ENCODE results near the gene PTGFR. TPM values are rescaled to one million over a fixed set of nuclear protein-coding genes. Genes with fewer than 3 reads are reported as not detected.

Gene PTGFR
- polyA plus RNA-seq, 3 donors: 0.43 to 0.88 TPM; not detected in 1

GRCh38 chr1:78577257-78578100, 86.7 kb downstream of the PTGFR start:
- Mint-ChIP-seq H3K36me3 (no peaks in the 10 kb centered on the region), H3K27me3 (ENCODE audit: low read depth in 3 of 3) (peaks cover 0 to 2% (median 0%) of the 10 kb centered on the region in 3 donors), H3K27ac (no peak overlapping the region), H3K9me3 (peaks cover 0 to 4% (median 0%) of the 10 kb centered on the region in 7 donors), H3K4me3 (no peak overlapping the region), H3K4me1 (no peaks in the 10 kb centered on the region)
- H3K4me1 ChIP-seq (ENCODE audit: control insufficient read depth in 1 of 2, insufficient read depth in 2 of 2, low read length in 2 of 2): no peaks in the 10 kb centered on the region
- no peaks in the 10 kb centered on the region for H3K9me3 ChIP-seq (replicated peaks in 1 of 2; ENCODE audit: control insufficient read depth in 1 of 2, insufficient read depth in 1 of 2, low read length in 2 of 2)
- no peak overlapping the region for H2AFZ ChIP-seq (ENCODE audit: insufficient read depth, low read depth, low read length, poor library complexity, severe bottlenecking)
- intact Hi-C loops (cut with micrococcal nuclease): no loop called here
- H3K9ac ChIP-seq (ENCODE audit: insufficient read depth, low read length, poor library complexity, severe bottlenecking): no peak overlapping the region
- no peaks in the 10 kb centered on the region for H3K79me2 ChIP-seq (ENCODE audit: insufficient read depth, low read length)
- H3K4me2 ChIP-seq (replicated peaks; ENCODE audit: extremely low read depth, low read length, poor library complexity, severe bottlenecking): no peak overlapping the region
- H3K27me3 ChIP-seq (ENCODE audit: control insufficient read depth in 2 of 2, insufficient read depth in 2 of 2, low read length in 2 of 2): no peaks in the 10 kb centered on the region
- no peaks in the 10 kb centered on the region for H4K20me1 ChIP-seq (ENCODE audit: insufficient read depth, low read length)
- no peak for DNase-seq
- TF ChIP-seq, protein P1, sequence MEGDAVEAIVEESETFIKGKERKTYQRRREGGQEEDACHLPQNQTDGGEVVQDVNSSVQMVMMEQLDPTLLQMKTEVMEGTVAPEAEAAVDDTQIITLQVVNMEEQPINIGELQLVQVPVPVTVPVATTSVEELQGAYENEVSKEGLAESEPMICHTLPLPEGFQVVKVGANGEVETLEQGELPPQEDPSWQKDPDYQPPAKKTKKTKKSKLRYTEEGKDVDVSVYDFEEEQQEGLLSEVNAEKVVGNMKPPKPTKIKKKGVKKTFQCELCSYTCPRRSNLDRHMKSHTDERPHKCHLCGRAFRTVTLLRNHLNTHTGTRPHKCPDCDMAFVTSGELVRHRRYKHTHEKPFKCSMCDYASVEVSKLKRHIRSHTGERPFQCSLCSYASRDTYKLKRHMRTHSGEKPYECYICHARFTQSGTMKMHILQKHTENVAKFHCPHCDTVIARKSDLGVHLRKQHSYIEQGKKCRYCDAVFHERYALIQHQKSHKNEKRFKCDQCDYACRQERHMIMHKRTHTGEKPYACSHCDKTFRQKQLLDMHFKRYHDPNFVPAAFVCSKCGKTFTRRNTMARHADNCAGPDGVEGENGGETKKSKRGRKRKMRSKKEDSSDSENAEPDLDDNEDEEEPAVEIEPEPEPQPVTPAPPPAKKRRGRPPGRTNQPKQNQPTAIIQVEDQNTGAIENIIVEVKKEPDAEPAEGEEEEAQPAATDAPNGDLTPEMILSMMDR (IDR thresholded peaks at IDR 0.05): no peak
- WGBS (ENCODE audit: insufficient coverage): 89% methylated on average over 3 of the region's 9 CpGs
- no peak overlapping the region for H3K27ac ChIP-seq (ENCODE audit: low read depth in 1 of 2, low read length in 2 of 2)
- H3K4me3 ChIP-seq (replicated peaks in 1 of 3; ENCODE audit: low read depth in 2 of 3, low read length in 3 of 3): no peak overlapping the region
- no peaks in the 10 kb centered on the region for H3K36me3 ChIP-seq (replicated peaks in 1 of 2; ENCODE audit: control insufficient read depth in 1 of 2, insufficient read depth in 2 of 2, low read length in 2 of 2)

- Mint-ChIP-seq H3K36me3 (no peaks in the 10 kb centered on the region), H3K4me1 (no peaks in the 10 kb centered on the region), H3K27me3 (ENCODE audit: low read depth in 3 of 3) (no peaks in the 10 kb centered on the region), H3K27ac (no peak overlapping the region), H3K9me3 (peaks cover 0 to 1% (median 0%) of the 10 kb centered on the region in 7 donors), H3K4me3 (no peak overlapping the region)
- TF ChIP-seq, protein P1 (IDR thresholded peaks at IDR 0.05): no peak
- no peak overlapping the region for H3K9ac ChIP-seq (ENCODE audit: insufficient read depth, low read length, poor library complexity, severe bottlenecking)
- H2AFZ ChIP-seq (ENCODE audit: insufficient read depth, low read depth, low read length, poor library complexity, severe bottlenecking): no peak overlapping the region
- H4K20me1 ChIP-seq (ENCODE audit: insufficient read depth, low read length): no peaks in the 10 kb centered on the region
- no peak for DNase-seq
- H3K4me2 ChIP-seq (replicated peaks; ENCODE audit: extremely low read depth, low read length, poor library complexity, severe bottlenecking): no peak overlapping the region
- no peaks in the 10 kb centered on the region for H3K9me3 ChIP-seq (replicated peaks in 1 of 2; ENCODE audit: control insufficient read depth in 1 of 2, insufficient read depth in 1 of 2, low read length in 2 of 2)
- no peak overlapping the region for H3K27ac ChIP-seq (ENCODE audit: low read depth in 1 of 2, low read length in 2 of 2)
- no peak overlapping the region for H3K4me3 ChIP-seq (replicated peaks in 1 of 3; ENCODE audit: low read depth in 2 of 3, low read length in 3 of 3)
- 80% methylated on average over 1 of the region's 1 CpG for WGBS (ENCODE audit: insufficient coverage)
- no peaks in the 10 kb centered on the region for H3K4me1 ChIP-seq (ENCODE audit: control insufficient read depth in 1 of 2, insufficient read depth in 2 of 2, low read length in 2 of 2)
- H3K27me3 ChIP-seq (ENCODE audit: control insufficient read depth in 2 of 2, insufficient read depth in 2 of 2, low read length in 2 of 2): no peaks in the 10 kb centered on the region
- no peaks in the 10 kb centered on the region for H3K36me3 ChIP-seq (replicated peaks in 1 of 2; ENCODE audit: control insufficient read depth in 1 of 2, insufficient read depth in 2 of 2, low read length in 2 of 2)
- intact Hi-C loops (cut with micrococcal nuclease): no loop called here
- H3K79me2 ChIP-seq (ENCODE audit: insufficient read depth, low read length): no peaks in the 10 kb centered on the region
Measured at GRCh38 chr1:78586572-78586971, 95.8 kb downstream of the PTGFR start.

Data from CD14-positive monocyte (primary cell).